CMK (cell line): ENCODE results near the gene BTBD3.

Experiments used
- DNase-seq: peaks from one replicate; pipeline ENCODE4 v3.0.0-alpha.2; 2010; ENCODE audit warnings: low read depth

The BTBD3 gene

DNA sequence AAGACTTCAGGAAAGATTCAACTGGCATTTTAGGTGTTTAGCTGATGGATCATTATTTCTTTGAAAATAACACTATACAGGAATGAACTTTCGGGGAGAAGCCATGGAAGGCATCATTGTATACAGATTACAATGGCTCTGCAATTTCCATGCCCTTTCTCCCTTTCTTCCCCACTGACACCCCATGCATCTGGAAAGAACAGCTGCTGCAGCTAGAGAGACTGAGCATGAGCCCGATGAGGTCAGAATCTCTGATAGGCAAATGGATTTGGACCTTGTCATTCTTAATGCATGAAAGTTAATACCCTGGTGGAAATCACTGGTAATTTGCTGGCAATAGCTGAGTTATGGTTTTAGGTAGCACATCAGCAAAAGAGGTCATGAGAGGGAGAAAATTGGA lies 54.8 kb downstream of the BTBD3 start:
- no peak for DNase-seq
